ENCODE results near the gene UGT1A9.
"Not testable (repeated sequence)": the region's sequence is repeated elsewhere in the genome, so short reads cannot be mapped to it uniquely, and the experiment has no call there.

UGT1A9 gene

DNA sequence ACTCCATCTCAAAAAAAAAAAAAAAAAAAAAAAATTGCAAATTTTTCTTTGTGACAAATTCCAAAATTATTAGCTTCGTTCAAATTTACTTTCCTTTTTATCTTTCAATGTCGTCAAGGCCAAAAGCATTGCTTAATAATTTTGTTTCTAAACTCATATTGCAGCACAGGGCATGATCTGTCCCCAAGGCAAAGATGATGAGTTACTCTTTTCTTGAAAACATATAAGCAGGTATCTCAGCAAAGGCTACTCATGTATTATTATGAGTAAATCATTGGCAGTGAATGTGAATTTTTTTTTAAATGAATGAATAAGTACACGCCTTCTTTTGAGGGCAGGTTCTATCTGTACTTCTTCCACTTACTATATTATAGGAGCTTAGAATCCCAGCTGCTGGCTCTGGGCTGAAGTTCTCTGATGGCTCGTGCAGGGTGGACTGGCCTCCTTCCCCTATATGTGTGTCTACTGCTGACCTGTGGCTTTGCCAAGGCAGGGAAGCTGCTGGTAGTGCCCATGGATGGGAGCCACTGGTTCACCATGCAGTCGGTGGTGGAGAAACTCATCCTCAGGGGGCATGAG is 9.9 kb downstream of the UGT1A9 start, which contains the start of gene UGT1A7:
Gene UGT1A7 (plus strand): TSS at position 381 of the 579 bp plus-strand sequence. CDS start 37 bp downstream, at position 418.
- DNase-seq = no peak

DNA sequence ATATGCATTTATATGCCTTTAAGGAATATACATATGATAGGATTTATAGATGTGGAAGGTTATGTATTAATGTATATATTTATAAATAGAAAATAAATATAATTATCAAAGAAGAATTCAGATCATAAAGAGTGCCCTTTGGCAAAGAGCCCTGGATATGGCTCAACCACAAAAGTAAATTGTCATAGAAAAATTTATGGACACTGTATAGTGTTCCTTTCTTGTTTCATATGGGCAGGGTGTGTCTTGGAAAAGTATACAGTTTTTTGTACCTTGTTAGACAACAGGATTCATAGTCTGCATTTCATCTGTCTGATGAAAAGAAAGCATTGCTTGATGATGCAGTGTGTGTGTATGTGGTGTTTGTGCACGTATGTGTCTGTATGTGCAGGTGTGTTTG is 12.9 kb downstream of the UGT1A9 start:
- no peak for DNase-seq

DNA sequence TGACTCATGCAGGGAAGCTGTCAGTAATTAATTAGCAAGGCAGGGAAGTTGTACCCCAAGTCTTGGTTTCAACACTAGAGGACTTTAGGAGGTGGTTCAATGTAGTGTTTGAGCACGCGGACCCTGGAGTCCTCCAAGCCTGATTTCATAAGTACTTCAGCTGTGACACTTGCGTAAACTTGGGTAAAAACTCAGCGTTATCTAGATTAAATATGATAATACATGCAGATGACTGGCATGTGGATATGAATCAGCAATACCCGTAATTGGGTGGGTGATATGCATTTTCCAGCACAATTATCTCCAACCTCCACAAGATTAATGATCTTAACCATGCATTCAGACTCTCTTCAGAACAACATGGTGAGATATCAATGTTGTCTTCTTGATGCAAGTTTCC is 15.2 kb downstream of the UGT1A9 start:
- no peak for DNase-seq

DNA sequence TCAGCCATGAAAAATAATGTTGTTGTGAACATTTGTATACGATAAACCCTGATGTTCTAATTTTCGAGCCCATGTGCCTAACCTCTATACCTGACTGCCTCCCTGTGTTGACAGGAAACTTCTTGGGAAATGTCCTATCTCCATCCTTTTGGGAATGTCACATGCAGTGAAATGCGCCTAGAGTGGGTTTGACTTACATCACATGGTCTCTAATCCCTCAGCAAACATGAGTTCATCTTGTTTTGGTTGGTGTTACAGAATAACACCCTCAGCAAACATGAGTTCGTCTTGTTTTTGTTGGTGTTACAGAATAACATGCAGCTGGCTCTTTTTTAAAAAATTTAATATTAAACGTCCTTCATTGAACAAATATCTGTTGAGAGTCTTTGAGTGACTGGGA is 16.6 kb downstream of the UGT1A9 start:
- no peak for DNase-seq

DNA sequence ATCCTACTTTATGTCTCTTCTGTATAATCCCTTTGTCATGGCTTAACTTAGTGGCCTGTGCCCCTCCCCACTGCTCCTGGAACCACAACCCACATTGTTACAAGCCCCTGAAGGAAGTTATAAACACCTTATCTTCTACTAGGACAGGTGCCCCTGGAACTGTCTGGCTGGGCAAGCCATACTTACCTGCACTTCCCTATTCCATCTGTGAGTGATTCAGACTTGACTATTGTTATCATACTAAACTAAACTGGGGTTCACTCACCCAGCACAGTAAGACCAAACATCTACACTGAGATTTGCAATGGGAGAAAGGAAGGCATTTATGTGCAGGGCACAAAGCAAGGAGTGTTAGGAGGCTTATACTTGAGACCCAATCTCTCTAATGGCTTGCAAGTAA is 17.3 kb downstream of the UGT1A9 start:
- no peak for DNase-seq

DNA sequence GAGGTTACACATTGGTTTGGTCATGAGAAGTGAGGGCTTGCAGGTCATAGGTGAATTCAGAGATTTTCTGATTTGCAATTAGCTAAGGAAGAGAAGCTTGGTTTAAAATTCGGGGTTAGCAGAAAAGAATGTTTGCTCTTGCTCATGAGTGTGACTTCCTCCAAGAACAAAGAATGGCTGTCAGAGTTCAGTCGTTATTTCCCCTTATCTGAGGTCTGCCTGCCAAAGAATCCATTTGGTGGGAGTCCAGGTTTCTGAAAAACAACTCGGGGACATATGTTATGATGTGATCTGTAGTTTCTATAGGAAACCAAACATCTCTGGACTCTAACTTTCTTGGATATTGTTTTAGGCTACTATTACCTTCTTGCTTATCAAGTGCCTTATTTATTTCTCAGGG is 17.8 kb downstream of the UGT1A9 start:
- DNase-seq = no peak

DNA sequence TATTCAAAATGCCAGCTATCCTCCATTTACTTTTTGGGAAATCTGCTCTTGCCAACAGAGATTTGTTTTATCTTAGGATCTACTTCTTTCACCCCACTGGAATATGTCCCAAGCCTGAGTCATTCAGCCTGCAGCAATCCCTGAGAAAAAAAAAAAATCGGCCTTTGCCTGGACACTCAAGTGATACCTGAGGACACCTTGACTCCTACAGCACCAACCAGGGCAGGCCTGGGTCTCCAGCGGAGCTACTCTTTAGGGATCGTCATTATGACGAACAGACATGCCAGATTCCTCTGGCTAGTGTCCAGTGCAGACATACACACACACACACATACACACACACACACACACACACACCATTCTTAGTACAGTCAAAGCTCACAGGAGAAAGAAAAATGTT is 18.7 kb downstream of the UGT1A9 start:
- no peak for DNase-seq

DNA sequence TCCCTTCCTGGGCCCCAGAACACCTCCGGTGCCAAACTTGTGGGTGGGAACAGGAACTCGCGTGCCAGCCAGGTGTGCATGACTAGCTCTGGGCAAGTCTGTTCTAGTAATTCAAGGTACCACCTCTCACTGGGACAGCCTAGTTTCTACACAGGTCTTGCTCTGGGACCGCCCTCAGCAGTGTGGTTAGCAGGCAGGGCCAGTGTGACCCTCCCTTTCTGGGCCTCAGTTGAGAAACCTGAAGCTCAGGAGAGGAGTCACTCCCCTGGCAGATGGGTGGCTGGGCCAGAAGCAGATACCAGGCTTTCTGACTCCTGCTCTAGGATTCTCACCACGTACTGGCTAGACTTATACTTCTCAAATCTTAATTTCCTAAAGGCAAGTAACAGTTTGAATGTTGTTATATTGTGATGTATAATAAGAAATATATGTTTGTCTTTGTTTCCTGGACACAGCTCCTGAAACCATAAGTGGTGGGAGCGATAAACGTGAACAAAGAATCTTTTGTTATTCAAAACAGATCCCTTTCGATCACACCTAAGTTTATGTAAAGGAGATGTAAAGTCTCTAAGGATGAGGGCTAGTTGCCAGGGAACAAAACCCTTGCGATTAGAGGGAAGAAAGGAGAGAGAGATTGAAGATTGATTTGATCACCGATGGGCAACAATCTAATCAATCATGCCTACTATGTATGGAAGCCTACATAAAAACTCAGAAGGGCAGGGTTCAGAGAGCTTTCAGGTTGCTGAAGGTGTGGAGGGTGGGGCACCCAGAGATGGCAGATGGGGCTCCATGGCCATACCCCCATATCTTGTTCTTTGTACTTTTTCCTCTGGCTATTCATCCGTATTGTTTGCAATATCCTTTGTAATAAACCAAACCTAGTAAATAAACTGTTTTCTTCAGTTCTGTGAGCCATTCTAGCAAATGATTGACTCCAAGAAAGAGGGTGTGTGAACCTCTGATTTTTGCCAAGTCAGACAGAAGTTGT is 20.0 kb downstream of the UGT1A9 start:
- DNase-seq = no peak

DNA sequence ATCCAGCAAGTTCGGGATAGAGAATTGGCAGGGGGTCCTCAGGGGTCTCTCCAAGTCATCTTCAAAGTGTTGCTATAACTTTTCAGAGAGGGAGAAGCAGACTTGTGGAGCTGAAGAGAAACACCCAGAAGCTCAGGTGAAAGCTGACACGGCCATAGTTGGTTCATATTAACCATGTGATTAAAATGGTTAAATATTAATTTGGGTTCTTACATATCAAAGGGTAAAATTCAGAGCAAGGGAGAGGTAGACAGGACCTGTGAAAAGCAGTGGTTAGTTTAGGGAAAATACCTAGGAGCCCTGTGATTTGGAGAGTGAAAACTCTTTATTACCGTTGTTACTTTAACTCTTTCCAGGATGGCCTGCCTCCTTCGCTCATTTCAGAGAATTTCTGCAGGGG is 20.9 kb downstream of the UGT1A9 start, which contains the start of gene UGT1A6:
Gene UGT1A6 (plus strand): TSS at position 243 of the 400 bp plus-strand sequence. CDS start 115 bp downstream, at position 358.
- no peak for DNase-seq

DNA sequence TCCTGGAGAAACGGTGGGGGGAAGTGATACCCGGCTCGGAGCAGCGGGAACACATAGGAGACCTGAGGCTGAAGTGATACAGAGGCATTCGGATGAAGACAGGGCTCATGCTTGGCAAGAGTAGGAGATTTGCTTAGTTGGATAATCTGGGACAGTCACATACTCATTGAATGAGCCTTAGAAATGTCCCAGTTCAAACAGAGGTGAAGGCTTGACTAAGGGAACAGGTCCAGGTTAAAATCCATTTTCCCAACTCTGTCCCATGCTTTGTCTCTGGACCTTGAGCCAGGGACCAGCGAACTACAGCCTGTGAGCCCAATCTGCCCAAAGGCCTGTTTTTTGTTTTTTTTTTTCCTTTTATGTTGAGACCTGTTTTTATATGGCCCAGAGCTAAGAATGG is 22.3 kb downstream of the UGT1A9 start:
- DNase-seq = no peak

DNA sequence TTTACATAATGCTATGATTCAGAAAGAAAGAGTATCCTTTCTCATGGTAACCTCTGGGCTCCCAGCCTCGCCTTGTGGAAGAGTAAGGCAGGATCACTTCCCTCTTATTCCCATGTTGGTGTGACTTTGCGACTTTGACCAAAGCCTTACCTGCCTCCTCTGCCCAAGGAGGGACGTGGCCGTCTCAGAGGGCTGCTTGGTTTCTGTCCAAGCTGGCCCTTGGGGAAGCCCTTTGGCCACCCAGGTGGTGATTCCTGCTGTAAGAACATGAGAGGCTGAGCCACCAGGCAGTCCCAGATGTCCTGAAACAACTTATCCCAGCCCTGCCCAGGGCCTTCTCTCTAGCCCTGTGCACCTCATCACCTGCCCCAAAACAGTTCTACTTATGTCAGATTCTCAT is 27.0 kb downstream of the UGT1A9 start:
- DNase-seq = no peak

DNA sequence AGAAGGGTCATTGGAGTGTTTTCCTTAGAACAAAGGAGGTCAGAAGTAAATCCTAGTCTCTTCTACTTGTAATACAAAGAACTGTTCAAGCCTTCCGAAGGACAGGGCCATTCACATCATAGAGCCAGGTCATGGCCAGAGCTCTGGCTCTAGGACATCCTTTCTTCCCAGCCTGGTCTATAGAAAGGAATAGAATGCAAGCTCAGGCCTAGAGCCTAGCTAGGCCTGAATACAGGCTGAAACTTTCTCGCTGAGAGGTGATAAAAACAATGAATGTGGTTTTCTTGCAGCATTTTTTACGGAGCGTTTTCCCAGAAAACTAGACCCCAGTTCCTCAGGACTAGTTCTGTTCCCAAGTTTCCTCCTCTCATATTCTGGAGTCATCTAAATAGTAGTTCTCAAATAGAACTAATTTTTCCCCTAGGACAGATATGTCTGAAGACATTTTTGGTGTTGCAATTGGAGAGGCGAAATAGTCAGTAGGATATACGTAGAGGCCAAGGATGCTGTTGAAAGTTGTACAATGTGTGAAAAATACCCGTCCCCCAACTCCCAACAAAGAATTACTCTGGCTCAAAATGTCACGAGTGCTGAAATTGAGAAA is 27.8 kb downstream of the UGT1A9 start:
- no peak for DNase-seq

DNA sequence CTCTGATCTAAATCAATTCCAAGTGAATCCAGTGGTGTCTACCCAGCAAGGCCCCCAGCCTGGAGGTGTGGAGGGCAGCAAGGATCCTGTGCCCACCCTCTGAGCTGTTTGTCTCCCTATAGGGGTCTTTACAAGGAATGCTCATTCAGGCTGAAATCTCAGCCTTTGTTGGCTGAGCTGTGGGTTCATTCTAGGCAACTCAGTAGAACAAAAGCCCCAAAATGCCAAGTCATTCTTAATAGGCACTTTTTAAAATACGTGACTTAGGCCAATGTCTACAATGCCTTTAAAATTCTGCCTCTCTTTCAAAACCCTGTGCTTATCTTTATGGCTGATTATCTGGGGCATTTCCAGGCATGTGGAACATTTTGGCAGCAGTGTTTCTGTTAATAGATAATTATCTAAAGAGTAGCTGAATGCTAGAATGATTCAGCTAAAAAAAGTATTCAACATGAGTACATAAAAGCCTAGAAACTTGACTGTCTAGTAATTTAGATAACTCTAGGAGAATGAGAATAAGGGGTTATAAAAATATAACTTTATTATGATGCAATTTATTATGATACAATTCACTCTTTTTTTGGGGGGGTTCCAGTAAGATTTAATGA is 28.4 kb downstream of the UGT1A9 start:
- DNase-seq = no peak

DNA sequence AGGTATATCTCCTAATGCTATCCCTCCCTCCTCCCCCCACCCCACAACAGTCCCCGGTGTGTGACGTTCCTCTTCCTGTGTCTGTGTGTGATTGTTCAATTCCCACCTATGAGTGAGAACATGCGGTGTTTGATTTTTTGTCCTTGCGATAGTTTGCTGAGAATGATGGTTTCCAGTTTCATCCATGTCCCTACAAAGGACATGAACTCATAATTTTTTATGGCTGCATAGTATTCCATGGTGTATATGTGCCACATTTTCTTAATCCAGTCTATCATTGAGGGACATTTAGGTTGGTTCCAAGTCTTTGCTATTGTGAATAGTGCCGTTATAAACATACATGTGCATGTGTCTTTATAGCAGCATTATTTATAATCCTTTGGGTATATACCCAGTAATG is 29.1 kb downstream of the UGT1A9 start:
- not testable (repeated sequence) for DNase-seq

DNA sequence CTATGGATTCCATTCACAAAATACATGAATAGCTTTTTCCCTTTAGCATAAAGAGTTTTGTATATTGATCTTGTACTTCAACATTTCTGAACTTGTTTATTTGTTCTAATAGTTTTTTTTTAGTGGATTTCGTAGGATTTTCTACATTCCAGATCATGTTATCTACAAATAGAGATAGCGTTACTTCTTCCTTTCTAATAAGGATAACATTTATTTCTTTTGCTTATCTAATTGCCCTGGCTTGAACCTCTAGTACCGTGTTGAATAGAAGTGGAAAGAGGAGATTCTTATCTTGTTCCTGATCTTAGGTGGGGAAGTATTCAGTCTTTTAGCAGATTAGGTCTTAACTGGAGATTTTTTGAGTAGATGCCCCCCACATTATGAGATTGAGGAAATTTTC is 30.5 kb downstream of the UGT1A9 start:
- DNase-seq = no peak

DNA sequence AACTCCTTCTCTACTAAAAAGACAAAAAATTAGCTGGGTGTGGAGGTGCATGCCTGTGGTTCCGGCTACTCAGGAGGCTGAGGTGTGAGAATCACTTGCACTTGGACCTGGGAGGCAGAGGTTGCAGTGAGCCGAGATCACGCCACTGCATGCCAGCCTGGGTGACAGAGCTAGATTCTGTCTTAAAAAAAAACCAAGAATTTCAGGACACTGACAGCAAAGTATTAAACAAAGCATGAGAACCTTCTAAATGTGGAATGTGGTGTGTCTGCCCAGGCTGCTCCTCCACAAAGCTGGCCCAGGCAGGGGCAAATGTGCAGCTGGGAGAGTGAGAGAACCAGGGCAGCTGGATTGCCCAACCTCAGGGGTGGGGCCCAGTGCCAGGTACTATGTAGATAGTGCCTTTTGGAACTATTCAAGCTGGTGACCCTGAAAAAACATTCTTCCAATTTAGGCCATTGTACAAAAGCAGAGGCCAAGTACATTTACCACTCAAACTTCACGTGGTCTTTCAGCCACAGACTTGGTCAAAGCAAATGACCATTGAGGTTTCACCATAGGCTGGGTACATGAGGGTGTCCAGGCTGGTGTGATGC is 34.3 kb downstream of the UGT1A9 start:
- DNase-seq = no peak

DNA sequence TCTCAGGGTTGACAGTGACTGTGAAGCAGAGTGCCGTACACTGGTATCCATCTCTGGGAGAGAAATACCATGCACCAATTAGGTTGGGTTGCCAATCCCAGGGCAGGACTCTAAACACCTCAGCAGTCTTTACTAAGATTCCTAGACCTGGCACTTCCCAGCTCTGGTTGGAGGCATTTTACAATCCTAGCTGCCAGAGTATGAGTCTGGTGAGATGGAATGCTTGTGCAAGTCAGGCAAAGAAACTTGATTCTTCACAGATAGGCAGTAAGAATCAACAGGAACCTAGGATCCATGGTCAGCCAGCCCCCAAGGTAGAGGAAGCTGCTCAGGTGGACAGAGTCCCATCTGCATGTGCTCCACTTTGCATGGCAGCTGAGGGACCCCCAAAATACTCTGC is 35.0 kb downstream of the UGT1A9 start:
- no peak for DNase-seq

DNA sequence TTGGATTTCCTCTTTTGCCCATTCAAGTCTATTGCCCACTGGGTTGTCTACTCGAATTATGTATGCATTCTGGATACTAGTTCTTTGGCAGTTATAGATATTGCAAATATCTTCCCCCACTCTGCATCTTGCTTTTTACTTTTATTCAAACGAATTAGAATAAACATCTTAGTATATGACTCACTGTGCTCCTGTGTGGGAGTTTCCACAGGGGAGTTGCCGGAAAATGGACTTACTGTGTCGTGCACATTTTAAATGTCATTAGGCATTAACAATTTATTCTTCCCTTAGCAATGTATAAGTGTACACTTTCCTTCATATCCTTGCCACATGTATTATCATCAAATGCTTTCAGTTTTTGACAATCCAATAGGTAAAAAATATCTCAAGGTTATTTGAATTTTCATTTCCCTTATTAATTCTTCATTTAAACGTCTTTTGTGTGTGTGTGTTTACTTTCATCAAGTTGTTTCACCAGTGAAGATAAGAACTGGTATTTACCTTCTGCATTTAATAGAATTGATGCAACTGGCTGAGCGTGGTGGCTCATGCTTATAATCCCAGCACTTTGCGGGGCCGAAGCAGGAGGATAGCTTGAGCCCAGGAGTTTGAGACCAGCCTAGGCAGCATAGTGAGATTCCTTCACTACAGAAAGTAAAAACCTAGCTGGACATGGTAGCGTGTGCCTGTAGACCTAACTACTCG is 36.4 kb downstream of the UGT1A9 start:
- no peak for DNase-seq

DNA sequence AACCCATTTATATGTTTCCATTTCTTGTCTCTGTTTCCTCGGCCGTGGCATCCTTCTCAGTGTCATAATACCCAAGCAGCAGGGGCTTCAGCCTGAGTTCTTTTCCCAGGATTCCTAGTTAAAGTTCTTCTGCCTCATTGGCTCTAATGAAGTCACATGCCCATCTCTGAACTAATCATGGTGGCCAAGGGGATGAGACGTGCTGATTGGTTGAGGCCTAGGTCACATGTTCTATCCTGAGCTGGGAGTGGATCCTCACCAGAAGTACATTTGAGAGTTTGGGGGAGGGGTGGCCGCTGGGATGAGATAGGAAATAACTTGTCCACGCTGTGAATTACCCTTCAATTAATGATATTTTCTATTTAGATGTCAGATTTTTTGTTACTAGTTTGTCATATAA is 37.2 kb downstream of the UGT1A9 start:
- no peak for DNase-seq

DNA sequence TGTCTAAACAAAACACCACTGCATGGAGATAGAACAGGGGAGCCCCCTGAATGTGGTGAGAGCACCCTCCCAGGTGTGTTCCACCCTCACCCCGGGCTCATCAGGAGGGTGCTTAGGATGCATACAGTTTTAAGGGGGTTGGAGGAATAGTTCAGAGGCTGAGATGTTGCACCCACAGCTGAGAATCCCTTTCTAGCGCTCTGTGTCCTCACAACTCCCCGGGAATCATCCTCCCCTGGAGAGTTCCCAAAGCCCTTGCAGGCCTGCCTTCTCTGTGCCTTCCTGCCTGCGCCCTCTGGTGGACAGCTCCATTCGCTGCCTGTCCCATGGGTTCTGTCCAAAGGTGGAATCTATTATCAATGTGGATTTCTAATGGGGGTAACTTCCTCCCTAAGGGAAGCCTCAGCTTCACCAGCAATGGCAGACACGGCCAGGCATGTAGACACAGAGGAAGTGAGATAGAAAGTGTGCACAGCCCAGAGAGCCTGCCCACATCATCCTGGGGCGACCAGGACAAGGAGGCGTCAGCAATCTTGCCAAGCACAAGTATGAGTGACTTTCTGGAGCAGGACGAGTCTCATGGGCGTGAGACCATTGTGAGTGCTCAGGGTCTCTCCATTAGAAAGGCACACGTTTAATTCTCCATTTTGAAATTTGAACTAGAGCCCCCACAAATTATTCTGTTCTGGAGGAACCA is 39.8 kb downstream of the UGT1A9 start:
- peak; percentile 47 for DNase-seq

DNA sequence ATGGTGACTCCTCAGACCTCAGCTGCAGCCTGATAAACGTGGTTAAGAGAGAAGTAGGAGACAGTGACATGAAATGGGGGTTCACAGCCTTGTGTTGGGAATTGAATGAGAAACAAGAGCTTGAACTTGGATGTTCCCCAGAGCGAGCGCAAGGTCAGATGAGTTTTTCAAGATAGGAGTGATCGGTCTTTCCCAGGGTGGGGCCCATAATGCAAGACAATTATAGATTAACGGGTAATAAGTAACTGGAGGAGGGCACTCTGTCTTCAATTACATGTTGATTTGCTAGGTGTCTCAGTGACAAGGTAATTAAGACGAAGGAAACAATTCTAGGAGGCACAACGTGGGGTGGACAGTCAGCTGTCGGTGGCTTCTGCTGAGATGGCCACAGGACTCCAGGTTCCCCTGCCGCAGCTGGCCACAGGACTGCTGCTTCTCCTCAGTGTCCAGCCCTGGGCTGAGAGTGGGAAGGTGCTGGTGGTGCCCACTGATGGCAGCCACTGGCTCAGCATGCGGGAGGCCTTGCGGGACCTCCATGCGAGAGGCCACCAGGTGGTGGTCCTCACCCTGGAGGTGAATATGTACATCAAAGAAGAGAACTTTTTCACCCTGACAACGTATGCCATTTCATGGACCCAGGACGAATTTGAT is 41.0 kb downstream of the UGT1A9 start, which contains the start of gene UGT1A5:
Gene UGT1A5 (plus strand): TSS at position 297 of the 651 bp plus-strand sequence. CDS start 85 bp downstream, at position 382.
- no peak for DNase-seq

All from activated T-cell treated with anti-CD3 and anti-CD28 coated beads for 4 hours (primary cell).